ENCODE measurements around the gene RBFOX2.

DNA sequence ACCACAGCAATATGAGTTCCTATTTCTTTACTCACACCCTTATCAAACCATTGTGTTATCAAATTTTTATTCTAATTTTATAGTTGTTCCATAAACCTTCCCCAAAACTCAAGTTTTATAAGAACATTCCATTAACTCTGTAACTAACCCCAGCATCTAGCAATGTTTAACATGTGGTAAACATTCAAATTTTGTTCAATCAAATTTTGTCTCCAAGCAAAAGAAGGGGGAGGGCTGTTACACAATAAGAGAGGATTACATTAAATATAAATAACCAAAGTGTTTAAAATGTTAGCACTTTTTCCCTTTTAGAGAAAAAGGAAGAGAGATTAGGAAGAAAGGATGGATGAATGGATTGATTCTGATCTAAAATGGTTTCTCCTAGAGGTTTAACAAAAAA, 20.5 kb downstream of the RBFOX2 start:
- TF ChIP-seq, protein P1, sequence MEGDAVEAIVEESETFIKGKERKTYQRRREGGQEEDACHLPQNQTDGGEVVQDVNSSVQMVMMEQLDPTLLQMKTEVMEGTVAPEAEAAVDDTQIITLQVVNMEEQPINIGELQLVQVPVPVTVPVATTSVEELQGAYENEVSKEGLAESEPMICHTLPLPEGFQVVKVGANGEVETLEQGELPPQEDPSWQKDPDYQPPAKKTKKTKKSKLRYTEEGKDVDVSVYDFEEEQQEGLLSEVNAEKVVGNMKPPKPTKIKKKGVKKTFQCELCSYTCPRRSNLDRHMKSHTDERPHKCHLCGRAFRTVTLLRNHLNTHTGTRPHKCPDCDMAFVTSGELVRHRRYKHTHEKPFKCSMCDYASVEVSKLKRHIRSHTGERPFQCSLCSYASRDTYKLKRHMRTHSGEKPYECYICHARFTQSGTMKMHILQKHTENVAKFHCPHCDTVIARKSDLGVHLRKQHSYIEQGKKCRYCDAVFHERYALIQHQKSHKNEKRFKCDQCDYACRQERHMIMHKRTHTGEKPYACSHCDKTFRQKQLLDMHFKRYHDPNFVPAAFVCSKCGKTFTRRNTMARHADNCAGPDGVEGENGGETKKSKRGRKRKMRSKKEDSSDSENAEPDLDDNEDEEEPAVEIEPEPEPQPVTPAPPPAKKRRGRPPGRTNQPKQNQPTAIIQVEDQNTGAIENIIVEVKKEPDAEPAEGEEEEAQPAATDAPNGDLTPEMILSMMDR (conservative IDR thresholded peaks at IDR 0.05; ENCODE audit: low read length) = no peak
- no peak for TF ChIP-seq EZH2phosphoT487 (IDR thresholded peaks at IDR 0.05; ENCODE audit: borderline replicate concordance, low read depth, low read length)

Measured in OCI-LY7 (cell line).